Mucosa of rectum (tissue), 2 donors: ENCODE results near the gene OR7G2.
"Not testable (repeated sequence)": the region's sequence is repeated elsewhere in the genome, so short reads cannot be mapped to it uniquely, and the experiment has no call there.

Source experiments
- H3K27ac ChIP-seq, 2 donors: one replicate each; pipeline ENCODE4 v1.7.0; 2013; ENCODE audit warnings: inconsistent platforms in 2 of 2, low read depth in 2 of 2, low read length in 2 of 2
- H3K27me3 ChIP-seq, 2 donors: one replicate each; pipeline ENCODE4 v1.7.0; 2013; ENCODE audit warnings: low read length in 2 of 2; ENCODE audit not compliant: control insufficient read depth in 2 of 2, insufficient read depth in 2 of 2
- H3K36me3 ChIP-seq, 2 donors: one replicate each; pipeline ENCODE4 v1.7.0; 2013; ENCODE audit warnings: low read length in 2 of 2; ENCODE audit not compliant: control insufficient read depth in 2 of 2, insufficient read depth in 2 of 2
- H3K4me1 ChIP-seq, 2 donors: one replicate each; pipeline ENCODE4 v1.7.0; 2013; ENCODE audit warnings: low read length in 2 of 2, mild to moderate bottlenecking in 1 of 2; ENCODE audit not compliant: control insufficient read depth in 2 of 2, insufficient read depth in 2 of 2
- H3K4me3 ChIP-seq, 2 donors: one replicate each; pipeline ENCODE4 v1.7.0; 2013; ENCODE audit warnings: low read length in 2 of 2
- H3K9ac ChIP-seq, 2 donors: one replicate each; pipeline ENCODE4 v1.7.0; 2013; ENCODE audit warnings: low read length in 2 of 2, low read depth in 1 of 2, mild to moderate bottlenecking in 1 of 2
- H3K9me3 ChIP-seq, 2 donors: one replicate each; pipeline ENCODE4 v1.7.0; 2013; ENCODE audit warnings: low read length in 2 of 2; ENCODE audit not compliant: control insufficient read depth in 2 of 2
- donor health status: healthy.
- donor health status: Normal muscosa, but diverticular disease.

The OR7G2 gene

GRCh38 chr19:9076901-9077300 is 30.4 kb downstream of the OR7G2 start:
- no peaks in the 10 kb centered on the region for H3K4me1 ChIP-seq
- H3K4me3 ChIP-seq: no peak overlapping the region
- H3K27ac ChIP-seq: no peak overlapping the region
- no peaks in the 10 kb centered on the region for H3K36me3 ChIP-seq
- no peaks in the 10 kb centered on the region for H3K9me3 ChIP-seq
- H3K27me3 ChIP-seq: no peaks in the 10 kb centered on the region
- H3K9ac ChIP-seq: no peak overlapping the region

- Histone ChIP-seq H3K4me1 (no peaks in the 10 kb centered on the region), H3K9me3 (no peaks in the 10 kb centered on the region), H3K36me3 (no peaks in the 10 kb centered on the region), H3K4me3 (no peak overlapping the region), H3K27me3 (no peaks in the 10 kb centered on the region), H3K27ac (no peak overlapping the region), H3K9ac (no peak overlapping the region)
Measured at GRCh38 chr19:9075064-9075949, 32.0 kb downstream of the OR7G2 start.

GRCh38 chr19:9073806-9074205 is 33.5 kb downstream of the OR7G2 start:
- Histone ChIP-seq H3K36me3 (no peaks in the 10 kb centered on the region), H3K4me1 (no peaks in the 10 kb centered on the region), H3K9ac (no peak overlapping the region), H3K4me3 (no peak overlapping the region), H3K9me3 (no peaks in the 10 kb centered on the region), H3K27me3 (no peaks in the 10 kb centered on the region), H3K27ac (no peak overlapping the region)

DNA sequence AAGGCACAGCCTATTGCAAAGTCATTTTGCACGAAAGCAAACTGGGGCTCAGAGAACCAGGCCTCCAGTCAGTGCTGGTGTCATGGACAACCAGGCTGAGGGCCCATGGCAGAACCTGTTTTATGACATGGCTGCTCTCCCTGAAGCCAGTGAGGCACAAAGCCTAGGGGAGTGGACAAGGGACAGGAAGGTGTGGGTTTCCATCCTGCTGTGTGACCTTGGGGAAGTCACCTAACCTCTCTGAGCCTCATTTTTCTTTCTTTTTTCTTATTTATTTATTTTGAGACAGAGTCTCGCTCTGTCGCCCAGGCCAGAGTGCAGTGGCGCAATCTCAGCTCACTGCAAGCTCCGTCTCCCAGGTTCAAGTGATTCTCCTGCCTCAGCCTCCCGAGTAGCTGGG is 35.6 kb downstream of the OR7G2 start:
- H3K27me3 ChIP-seq, H3K27ac ChIP-seq, H3K4me1 ChIP-seq, H3K4me3 ChIP-seq, H3K36me3 ChIP-seq, H3K9ac ChIP-seq, H3K9me3 ChIP-seq: not testable (repeated sequence)

DNA sequence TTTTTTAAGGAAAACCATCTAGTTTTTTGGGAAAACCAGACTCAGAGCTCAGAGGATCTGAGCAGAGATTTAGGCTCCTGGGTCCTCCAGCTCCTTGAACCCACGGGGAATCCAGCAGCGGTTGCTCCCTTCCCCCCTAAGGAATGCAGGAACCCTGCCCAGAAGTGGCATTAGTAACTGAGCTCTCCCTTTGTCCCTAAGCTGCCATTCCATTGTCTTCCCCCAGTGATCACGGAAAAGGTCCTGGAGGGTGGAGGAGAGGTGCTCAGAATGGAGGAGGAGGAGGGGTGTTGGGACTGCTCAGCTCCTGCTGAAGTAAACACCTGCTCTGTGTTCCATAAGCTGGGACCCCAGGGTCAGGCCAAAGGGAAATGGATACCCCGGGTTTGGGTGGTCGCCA is 37.2 kb downstream of the OR7G2 start:
- Histone ChIP-seq H3K4me1 (no peaks in the 10 kb centered on the region), H3K4me3 (no peak overlapping the region), H3K36me3 (no peaks in the 10 kb centered on the region), H3K9ac (no peak overlapping the region), H3K27ac (no peak overlapping the region), H3K27me3 (no peaks in the 10 kb centered on the region), H3K9me3 (no peaks in the 10 kb centered on the region)

GRCh38 chr19:9065457-9066014 is 41.7 kb downstream of the OR7G2 start:
- no peak overlapping the region for H3K9ac ChIP-seq
- no peaks in the 10 kb centered on the region for H3K9me3 ChIP-seq
- no peaks in the 10 kb centered on the region for H3K4me1 ChIP-seq
- H3K36me3 ChIP-seq: no peaks in the 10 kb centered on the region
- no peak overlapping the region for H3K4me3 ChIP-seq
- no peak overlapping the region for H3K27ac ChIP-seq
- no peaks in the 10 kb centered on the region for H3K27me3 ChIP-seq

DNA sequence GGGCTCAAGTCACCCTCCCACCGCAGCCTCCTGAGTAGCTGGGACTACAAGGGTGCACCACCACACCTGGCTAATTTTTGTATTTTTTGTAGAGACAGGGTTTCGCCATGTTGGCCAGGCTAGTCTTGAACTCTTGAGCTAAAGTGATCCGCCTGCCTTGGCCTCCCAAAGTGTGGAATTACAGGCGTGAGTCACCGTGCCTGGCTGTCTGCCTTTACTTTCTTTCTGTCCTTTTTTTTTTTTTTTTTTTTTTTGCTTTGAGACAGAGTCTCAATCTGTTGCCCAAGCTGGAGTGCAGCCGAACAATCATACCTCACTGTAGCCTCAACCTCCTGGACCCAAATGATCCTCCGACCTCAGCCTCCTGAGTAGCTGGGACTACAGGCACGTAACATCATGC is 45.4 kb downstream of the OR7G2 start:
- Histone ChIP-seq H3K36me3 (no peaks in the 10 kb centered on the region), H3K4me3 (no peak overlapping the region), H3K27ac (no peak overlapping the region), H3K4me1 (no peaks in the 10 kb centered on the region), H3K9ac (no peak overlapping the region), H3K27me3 (no peaks in the 10 kb centered on the region), H3K9me3 (no peaks in the 10 kb centered on the region)

DNA sequence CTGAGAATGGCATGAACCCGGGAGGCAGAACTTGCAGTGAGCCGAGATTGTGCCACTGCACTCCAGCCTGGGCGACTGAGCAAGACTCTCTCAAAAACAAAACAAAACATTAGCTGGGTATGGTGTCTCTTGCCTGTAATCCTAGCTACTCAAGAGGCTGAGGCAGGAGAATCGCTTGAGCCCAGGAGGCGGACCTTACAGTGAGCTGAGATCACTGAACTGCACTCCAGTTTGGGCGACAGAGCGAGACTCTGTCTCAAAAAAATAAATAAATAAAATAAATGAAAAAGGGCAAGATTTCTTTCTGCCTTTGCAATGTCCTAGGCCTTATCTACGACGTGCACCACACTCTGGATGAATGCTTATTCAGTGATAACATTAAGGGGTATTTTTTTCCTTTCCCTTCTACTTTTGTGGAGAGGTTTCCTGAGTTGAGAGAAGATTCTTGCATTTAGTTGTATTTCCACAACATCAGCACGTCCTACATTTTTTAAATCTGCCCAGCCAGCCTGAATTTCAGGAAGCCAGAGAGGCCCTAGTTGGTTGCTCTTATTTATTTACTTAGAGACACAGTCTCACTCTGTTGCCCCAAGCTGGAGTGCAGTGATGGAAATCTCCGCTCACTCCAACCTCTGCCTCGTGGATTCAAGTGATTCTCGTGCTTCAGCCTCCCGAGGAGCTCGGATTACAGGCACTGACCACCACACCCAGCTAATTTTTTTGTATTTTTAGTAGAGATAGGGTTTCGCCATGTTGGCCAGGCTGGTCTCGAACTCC is 46.5 kb downstream of the OR7G2 start:
- no peak overlapping the region for H3K4me3 ChIP-seq
- no peak overlapping the region for H3K27ac ChIP-seq
- H3K27me3 ChIP-seq: no peaks in the 10 kb centered on the region
- H3K4me1 ChIP-seq: no peaks in the 10 kb centered on the region
- H3K9ac ChIP-seq: no peak overlapping the region
- no peaks in the 10 kb centered on the region for H3K9me3 ChIP-seq
- no peaks in the 10 kb centered on the region for H3K36me3 ChIP-seq

DNA sequence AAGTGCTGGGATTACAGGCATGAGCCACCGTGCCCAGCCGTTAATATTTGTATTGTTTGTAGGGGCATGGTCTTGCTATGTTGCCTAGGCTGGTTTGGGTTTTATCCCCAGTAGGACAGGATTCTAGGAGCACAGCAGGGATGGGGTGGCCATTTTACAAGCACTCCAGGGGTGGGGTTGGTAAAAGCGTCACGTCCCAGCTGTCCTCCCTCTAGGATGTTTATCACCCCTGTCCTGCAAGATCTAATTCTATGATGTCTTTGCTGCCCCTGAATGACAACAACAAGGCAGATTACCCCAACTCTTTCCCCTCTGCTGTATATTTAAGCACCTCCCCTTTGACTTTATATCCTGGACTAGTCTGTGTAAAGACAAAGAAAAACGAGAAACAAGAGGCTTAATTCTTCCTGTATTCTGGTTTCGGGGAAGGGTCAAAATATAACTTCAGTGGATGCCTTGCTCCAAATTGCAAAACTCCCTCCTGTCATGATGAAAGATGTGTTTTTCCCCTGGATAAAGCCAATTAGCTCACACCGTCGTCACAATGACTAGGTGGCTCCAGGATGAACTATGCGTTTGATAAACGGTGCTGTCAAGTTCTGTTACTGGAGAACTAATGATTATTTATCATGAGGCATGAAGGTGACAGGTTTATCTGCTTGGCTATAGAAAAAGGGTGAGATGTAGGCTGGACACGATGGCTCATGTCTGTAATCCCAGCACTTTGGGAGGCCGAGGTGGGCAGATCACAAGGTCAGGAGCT is 48.2 kb downstream of the OR7G2 start:
- Histone ChIP-seq H3K27me3 (no peaks in the 10 kb centered on the region), H3K9me3 (no peaks in the 10 kb centered on the region), H3K4me1 (no peaks in the 10 kb centered on the region), H3K27ac (no peak overlapping the region), H3K9ac (no peak overlapping the region), H3K36me3 (no peaks in the 10 kb centered on the region), H3K4me3 (no peak overlapping the region)
